Psoas muscle (tissue), 8 donors: ENCODE data around the gene DNAI1. TPM values are rescaled to one million over a fixed set of nuclear protein-coding genes. Genes with fewer than 3 reads are reported as not detected.

Experiments used
- ATAC-seq, 4 donors: fragments of 200-7000 bp; cut with Tn5 transposase; one replicate each; pipeline ENCODE4 v1.9.1; 2020; ENCODE audit warnings: moderate library complexity in 3 of 4, mild to moderate bottlenecking in 2 of 4
- DNase-seq, 2 donors: peaks; one replicate each; pipeline ENCODE4 v3.0.0-alpha.2; 2020
- H3K27ac ChIP-seq: fragments of 200-600 bp; one replicate; pipeline ENCODE4 v1.8.0; 2022
- H3K27me3 ChIP-seq, 3 donors: fragments of 200-600 bp in 1 of 3; one replicate each; pipeline versions ENCODE4 v1.6.1 to v1.8.0; 2013 to 2022; ENCODE audit warnings: low read length in 2 of 3, mild to moderate bottlenecking in 2 of 3, moderate library complexity in 1 of 3; ENCODE audit not compliant: insufficient read depth in 3 of 3
- H3K36me3 ChIP-seq, 2 donors: fragments of 200-600 bp in 1 of 2; one replicate each; pipeline versions ENCODE4 v1.6.1 to v1.8.0; 2013 to 2022; ENCODE audit warnings: low read depth in 1 of 2, mild to moderate bottlenecking in 1 of 2, moderate library complexity in 1 of 2; ENCODE audit not compliant: insufficient read depth in 1 of 2
- H3K4me1 ChIP-seq: fragments of 200-600 bp; one replicate; pipeline ENCODE4 v1.8.0; 2022
- H3K4me3 ChIP-seq: fragments of 200-600 bp; one replicate; pipeline ENCODE4 v1.8.0; 2022; ENCODE audit warnings: mild to moderate bottlenecking
- H3K9me3 ChIP-seq: fragments of 200-600 bp; one replicate; pipeline ENCODE4 v1.8.0; 2022
- CTCF ChIP-seq: fragments of 200-600 bp; IDR thresholded peaks from one replicate; pipeline ENCODE4 v1.8.0; 2022; ENCODE audit warnings: antibody characterized with exemption
- WGBS, 3 donors: extraction: QIAGEN DNeasy Blood & Tissue Kit; methylation state at CpG; one replicate each; pipeline versions ENCODE4 v1.1.6 to v1.1.7; 2013; 5-methylcytosine and 5-hydroxymethylcytosine counted together
- intact Hi-C, 2 donors: fragments of 100-400 bp; cut with DNase I; formaldehyde crosslinking; loops; one replicate each; pipeline versions ENCODE4 v1.11.0 to v1.14.2; 2022
- polyA plus RNA-seq, 3 donors: library from polyadenylated mRNA; stranded (reverse); fragments of 200-250 nt; gene quantifications; one replicate each; pipeline ENCODE4 v1.2.3, GENCODE V29; 2013
- total RNA-seq, 4 donors: library from RNA; stranded (reverse); fragmentation: NEBNext Ultra II Directional in 2 of 4; extraction: Animal tissue kit (Norgen Biotek cat#: 25700) in 2 of 4; gene quantifications; one replicate each; pipeline versions ENCODE4 v1.2.1 to v1.2.4, GENCODE V29; 2021 to 2023
- donor health status: healthy with polysubstance abuse.
- donor health status: DM: no; HTN: no; CAD: no; lungs with moderate emphysema.
- donor health status: Bipolar disorder and iron deficiency.
- donor health status: healthy.
- donor health status: DM: yes; HTN: yes; CAD: no.
- donor health status: DM: no; HTN: no; CAD: no.
- donor health status: DM: no; HTN: no; CAD: no.
- donor health status: DM: yes; HTN: yes; CAD: no.

Gene DNAI1
- total and polyA plus RNA-seq, 7 donors = 0.04 to 0.70 (median 0.27) TPM; not detected in 3

DNA sequence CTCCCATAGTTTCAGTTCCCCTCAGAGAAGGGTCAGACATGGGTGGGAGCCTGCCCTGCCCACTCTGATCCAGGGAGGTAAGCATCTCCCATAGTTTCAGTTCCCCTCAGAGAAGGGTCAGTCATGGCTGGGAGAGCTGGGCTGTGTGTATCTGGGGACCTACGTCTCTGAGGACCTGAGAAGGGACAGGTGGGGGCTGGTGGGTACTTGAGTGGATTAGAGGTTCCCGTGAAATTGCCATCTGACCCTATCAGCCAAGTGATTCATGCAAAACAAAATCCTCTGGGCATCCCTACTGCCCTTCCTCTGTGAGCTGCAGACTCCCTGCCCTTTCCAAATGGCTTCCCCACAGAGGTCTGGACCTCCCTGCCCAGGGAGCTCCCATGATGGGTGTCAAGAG, 60.3 kb downstream of the DNAI1 start:
- TF ChIP-seq CTCF = no peak
- Histone ChIP-seq H3K27me3 (no peaks in the 10 kb centered on the region), H3K9me3 (no peaks in the 10 kb centered on the region), H3K4me3 (no peak overlapping the region), H3K27ac (no peak overlapping the region), H3K4me1 (peaks cover 6% of the 10 kb centered on the region), H3K36me3 (no peaks in the 10 kb centered on the region)
- intact Hi-C loops = no loop called here
- 63 to 75% (median 70%) methylated on average over 2 of the region's 2 CpGs for WGBS, 3 donors
- DNase-seq = no peak
- ATAC-seq = no peak

DNA sequence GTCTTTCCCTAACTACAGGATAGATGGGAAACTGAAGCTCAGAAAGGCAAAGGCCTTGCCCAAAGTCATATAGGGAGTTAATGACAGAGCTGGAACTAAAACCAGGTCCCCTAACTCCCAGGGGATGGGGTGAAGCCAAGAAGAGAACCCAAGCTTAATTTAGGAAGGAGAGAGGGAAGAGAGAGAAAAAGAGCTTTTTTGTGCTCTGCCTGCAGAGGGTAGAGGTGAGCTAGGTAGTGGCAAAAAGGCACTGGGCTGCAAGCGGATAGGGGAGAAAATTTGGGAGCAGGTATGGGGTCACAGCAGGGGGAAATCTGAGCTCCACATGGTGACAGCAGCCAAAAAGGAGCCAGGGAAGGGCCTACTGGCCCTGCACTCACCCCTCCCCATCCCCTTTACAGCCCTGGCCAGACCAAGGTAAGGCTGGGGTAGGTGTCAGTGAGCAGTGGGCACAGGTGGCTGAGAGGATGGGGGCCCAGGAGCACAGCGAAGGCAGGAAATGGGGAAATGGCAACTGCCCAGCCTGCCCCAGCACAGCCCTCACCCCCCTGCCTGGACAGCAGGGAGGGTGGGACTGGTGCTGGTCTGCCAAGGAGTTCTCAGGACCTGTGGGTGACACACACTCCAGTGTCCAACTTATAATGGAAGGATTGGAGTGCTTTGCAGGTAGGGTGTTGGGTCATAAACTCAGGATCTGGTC, 60.9 kb downstream of the DNAI1 start:
- intact Hi-C loops = no loop called here
- no peaks in the 10 kb centered on the region for H3K9me3 ChIP-seq
- no peak for TF ChIP-seq CTCF
- no peak overlapping the region for H3K4me3 ChIP-seq
- no peaks in the 10 kb centered on the region for H3K36me3 ChIP-seq
- no peak for DNase-seq
- no peaks in the 10 kb centered on the region for H3K27me3 ChIP-seq
- WGBS, 3 donors = 86 to 93% (median 90%) methylated on average over 2 of the region's 2 CpGs
- peaks cover 6% of the 10 kb centered on the region for H3K4me1 ChIP-seq
- H3K27ac ChIP-seq = no peak overlapping the region
- ATAC-seq = no peak

GRCh38 chr9:34520096-34520495, 61.5 kb downstream of the DNAI1 start:
- no peak for TF ChIP-seq CTCF
- Histone ChIP-seq H3K27ac (no peak overlapping the region), H3K27me3 (no peaks in the 10 kb centered on the region), H3K4me1 (peaks cover 6% of the 10 kb centered on the region), H3K36me3 (no peaks in the 10 kb centered on the region), H3K9me3 (no peaks in the 10 kb centered on the region), H3K4me3 (no peak overlapping the region)
- 83 to 90% (median 87%) methylated on average over 6 of the region's 6 CpGs for WGBS, 3 donors
- intact Hi-C loops = no loop called here
- DNase-seq = no peak
- no peak for ATAC-seq

DNA sequence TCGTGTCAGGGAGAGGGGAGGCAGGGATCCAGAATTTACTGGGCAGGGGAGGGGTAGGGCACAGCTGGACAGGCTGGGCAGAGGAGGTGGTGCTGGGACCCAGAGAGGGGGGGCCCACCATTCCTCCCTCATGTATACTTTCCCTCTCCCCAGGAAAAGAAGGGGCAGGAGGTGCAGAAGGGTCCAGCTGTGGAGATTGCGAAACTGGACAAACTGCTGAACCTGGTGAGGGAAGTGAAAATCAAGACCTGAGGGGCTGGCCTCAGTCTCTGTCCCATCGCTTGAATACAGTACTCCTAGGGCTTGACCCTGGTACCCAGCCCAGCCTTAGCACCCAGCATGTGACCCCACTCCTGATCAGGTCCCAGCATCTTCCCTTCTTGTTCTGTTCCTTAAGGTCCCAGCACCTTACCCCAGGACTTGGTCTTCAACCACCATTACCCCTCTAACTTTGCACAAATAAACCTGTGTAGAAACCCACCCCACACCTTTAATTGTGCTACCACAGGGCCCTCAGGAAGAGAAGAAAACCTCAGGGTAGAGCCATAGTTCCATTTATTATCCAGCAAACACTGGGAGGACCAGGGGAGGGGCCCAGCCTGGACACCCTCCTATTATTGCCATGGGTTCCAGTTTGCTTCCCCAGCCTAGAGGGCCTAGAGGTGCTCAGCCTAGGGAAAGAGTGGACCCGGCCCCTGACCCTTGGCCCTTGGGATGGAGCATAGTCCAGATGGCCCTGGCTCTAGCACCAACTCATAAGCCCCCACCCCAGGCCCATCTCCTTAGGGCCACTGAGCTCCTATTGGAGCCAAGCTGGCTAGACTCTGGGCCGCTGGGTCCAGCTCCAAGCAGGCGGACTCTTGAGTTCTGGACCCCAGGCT, 62.1 kb downstream of the DNAI1 start:
- no peak for TF ChIP-seq CTCF
- Histone ChIP-seq H3K4me3 (no peak overlapping the region), H3K36me3 (no peaks in the 10 kb centered on the region), H3K9me3 (no peaks in the 10 kb centered on the region), H3K27ac (no peak overlapping the region), H3K4me1 (peaks cover 6% of the 10 kb centered on the region), H3K27me3 (peaks cover 0 to under 1% (median 0%) of the 10 kb centered on the region in 3 donors)
- intact Hi-C loops = no loop called here
- DNase-seq = no peak
- ATAC-seq = no peak
- 88 to 91% (median 90%) methylated on average over 6 of the region's 6 CpGs for WGBS, 3 donors
